NCI-H2029 treated with DMSO at 0.1 percent for 48 hours (cell line): ENCODE measurements around the gene HJV.
A peak's percentile ranks its signal among the peaks of the same experiment; 100 is the strongest.

Experiments
- DNase-seq: peaks from one replicate; lab custom pipeline; 2025; lab: John Stamatoyannopoulos, UW

Gene HJV

DNA sequence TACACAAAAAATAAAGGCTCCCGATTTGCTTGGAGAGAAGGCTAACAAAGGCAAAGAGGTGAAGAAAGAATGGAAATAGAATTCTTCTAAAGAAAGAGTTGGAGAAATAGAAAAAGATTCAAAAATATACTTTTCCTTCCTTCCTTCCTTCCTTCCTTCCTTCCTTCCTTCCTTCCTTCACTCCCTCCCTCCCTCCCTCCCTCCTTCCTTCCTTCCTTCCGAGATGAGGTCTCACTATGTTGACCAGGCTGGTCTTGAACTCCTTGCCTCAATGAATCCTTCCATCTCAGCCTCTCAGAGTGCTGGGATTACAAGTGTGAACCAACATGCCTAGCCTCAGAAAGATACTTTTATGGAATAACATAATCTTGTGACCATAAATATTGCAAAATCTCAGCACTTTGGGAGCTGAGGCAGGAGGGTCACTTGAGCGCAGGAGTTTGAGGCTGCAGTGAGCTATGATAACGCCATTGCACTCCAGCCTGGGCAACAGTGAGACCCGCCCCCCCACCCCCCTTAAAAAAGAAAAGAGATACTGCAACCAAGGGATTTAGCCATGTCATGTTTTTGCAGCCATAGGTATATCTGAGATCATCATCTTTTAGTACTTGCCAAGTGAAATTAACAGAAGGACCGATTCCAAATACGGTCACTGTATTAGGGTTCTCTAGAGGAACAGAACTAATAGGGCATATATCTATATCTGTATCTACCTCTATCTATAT is 1.0 kb upstream of the HJV start:
- no peak for DNase-seq

DNA sequence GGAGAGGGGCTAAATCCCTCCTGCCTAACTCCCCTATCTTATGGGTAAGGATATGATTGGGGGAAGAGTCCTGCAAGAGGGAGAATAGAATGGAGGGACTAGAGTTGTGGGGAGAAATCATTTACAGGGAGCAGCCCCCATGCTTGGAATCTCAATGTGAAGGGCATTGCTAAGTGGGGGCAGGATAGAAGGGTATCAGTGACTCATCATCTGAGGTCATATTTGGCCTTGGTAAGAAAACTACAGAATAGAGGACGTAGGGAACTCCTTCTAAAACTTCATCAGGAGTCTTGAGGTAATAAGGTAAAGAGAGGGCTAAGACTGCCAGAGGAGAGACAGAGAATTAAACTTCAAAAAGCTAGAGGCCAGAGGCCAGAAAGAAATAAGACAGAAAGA is 487 bp downstream of the HJV start:
- DNase-seq: no peak

DNA sequence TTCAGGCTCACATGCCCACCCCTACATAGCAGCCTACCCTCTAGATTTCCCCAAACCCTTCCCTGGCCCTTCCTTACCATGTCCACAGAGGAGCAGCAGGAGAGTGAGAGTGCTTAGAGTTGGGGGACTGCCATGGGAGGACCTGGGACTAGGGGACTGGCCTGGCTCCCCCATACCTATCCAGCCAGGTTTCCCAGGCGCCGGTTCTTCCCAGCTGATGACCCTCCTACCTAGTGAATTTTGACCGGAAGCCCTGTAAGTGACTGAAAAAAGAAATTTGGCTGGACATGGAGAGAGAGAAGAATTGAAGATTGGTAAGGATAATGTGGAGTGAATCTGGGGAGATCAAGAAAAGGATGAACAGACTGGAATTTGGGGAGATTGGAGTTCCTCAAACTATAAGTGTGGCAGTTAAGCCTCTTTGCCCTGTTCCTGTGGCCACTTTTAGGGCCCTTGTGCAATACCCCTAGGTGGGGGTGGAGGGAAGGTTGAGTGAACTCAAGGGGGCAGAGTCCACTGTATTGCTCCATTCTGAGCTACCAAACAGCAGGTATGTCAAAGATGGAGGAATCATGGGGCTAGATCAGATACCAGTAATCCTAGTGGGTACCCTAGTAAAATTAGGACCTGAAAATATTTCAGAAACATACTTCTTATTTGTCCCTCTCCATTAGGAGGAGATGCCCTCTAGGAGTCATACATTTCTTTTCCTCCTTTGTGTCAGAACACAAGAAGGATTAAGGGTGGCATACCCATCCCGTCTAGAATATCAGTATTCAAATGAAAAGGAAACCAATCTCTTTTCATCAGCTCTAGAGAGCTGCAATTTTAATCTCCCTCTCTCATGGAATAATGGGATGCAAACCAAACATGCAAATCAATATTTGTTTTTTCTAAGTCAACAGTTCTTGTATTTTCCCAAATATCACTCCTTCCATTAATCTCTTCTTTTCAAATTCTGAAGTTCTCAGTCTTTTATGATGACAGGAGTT is 1.2 kb downstream of the HJV start:
- no peak for DNase-seq

GRCh38 chr1:146019231-146020057 is 2.1 kb downstream of the HJV start:
- no peak for DNase-seq

DNA sequence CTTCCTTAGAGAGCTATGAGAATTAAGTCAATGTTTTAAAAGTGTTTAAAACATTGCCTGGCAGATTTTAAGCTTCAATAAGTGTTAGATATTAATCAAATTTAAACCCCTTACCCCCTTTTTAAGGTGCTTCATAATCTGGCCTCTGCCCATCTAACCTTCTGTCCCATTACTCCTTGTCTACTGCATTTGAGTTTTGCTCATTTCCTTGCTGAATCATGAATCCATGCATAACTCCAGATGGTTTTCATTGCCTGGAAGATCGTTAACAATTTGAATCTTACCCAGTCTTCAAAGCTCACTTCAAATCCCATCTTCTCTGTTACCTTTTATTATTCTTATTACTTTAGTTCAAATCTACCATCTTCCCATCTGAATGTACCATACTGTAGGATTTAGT is 4.6 kb downstream of the HJV start:
- DNase-seq: no peak

- no peak for DNase-seq
These were observed 8.0 kb downstream of the HJV start for GRCh38 chr1:146013559-146013922.

- DNase-seq: peak; percentile 69
These were observed 8.6 kb downstream of the HJV start for GRCh38 chr1:146012703-146013558.

DNA sequence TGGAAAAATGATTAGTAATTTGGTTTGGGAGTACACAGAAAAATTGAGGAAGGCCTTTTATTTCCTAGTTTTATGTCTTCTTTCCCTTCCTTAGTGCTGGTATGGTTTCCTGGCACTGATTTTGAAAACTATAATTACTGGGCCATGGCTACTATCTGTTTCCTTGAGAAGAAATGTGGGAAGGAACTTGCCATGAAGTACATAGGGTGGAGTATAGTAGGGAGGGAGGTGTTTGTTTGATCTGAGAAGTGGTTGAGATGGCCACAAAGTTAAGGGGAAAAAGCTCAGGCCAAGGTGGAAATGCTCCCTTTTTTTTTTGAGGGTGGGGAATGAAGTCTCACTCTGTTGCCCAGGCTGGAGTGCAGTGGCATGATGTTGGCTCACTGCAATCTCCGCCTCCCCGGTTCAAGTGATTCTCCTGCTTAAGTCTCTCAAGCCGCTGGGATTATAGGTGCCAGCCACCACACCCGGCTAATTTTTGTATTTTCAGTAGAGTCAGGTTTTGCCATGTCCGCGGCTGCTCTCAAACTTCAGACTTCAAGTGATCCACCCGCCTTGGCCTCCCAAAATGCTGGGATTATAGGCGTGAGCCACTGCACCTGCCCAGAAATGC is 11.3 kb downstream of the HJV start:
- no peak for DNase-seq

- DNase-seq: no peak
These were observed 13.9 kb downstream of the HJV start for GRCh38 chr1:146007489-146008133.

GRCh38 chr1:146001709-146002108 is 19.8 kb downstream of the HJV start:
- DNase-seq: no peak

DNA sequence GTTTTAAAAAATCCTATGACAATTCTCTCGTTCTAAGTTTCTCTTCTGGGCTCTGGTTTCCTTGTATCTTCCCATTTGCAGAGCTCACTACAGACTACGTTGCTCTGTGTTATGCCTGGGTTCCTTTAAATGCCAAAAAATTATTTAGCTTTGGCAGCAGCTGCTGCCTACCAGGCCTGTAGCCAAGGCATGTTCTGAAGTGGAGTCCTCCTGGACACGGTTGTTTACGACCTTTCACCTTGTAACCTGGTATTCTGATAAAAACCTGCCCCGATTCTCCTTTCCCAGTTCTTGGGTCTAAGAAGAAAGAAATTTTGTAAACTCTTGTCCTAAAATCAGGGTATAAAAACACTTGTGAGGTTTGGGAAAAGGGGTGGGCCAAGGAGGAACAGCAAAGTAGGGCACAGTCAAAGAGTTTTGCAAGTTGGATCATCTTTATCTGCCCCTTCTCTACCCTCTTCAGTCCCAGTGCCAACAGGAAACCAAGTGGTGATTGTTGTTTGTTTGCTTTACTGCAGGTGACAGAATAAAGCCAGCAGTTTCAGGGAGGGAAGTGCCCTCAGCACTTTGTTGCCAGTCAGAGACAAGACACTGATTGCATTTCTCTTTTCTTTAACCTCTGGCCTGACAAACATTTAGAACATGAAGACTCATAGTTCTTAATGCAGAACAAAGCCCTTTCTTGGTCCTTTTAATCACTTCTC is 22.1 kb downstream of the HJV start:
- DNase-seq: peak; percentile 96

- no peak for DNase-seq
These were observed 23.9 kb downstream of the HJV start for GRCh38 chr1:145997718-145998023.

DNA sequence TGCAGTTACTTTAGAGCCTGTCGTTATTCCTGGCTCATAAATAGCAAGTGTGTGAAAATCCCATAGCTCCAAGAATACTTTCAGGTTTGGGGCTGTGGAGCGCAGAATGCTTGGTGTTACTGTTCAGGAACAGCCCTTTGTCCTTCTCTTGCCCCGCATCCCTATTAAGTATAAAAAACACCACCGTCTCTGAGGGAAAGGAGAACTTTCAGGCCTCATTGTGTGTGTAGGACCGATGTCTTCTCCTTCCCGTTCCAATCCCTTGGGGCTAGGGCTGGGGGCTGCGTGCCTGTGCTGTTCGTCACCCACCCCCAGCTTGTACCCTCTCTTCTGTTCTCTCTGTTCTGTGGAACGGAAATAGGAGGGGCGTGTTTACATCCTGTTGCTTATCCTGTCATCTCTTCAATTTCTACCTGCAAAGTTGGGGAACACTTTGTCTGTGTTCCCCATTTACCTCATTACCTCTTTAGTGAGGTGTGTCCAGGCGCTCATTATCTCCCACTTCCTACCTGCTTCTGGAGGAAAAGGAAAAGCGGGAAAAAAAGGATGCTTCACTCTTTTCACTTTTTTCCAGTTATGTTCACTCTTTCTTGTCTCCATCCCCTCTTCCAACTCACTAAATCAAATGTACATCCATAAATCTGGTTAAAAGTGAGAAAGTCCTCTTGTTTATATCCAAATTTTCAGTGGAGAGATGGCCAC is 24.4 kb downstream of the HJV start:
- no peak for DNase-seq

DNA sequence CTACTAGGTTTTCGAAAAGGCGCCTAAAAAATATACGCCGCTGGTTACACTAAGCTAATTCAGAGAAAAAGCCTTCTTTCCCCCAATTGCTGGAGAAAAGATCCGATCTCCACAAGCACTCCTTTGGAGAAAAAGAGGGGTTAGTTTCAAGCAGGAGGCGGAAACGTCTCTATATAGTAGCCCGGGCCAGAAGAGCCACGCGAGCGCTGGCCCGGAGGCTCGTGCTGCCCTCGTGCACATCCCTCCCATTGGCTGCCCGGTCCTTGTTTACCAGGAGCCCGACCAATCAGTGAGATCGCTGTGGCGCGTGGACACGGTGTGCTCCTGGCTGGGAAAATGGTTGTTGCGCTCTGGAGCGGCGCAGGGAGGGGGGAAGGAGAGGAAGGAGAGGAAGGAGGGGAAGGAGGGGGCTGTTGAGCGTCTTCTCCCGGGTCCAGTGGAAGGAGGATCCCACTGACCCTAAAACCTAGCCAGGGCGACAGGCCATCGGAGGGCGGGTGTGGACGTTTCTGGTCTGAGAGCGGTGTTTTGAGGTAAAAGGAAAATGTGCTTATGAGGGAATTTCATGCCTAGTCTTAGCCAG is 25.0 kb downstream of the HJV start, which contains the start of gene TXNIP:
TXNIP (minus strand) TSS at position 147 of the 583 bp plus-strand sequence. CDS start 313 bp downstream, outside the sequence.
- peak; percentile 89 for DNase-seq

GRCh38 chr1:145995964-145996432 is 25.5 kb downstream of the HJV start:
- DNase-seq: no peak

DNA sequence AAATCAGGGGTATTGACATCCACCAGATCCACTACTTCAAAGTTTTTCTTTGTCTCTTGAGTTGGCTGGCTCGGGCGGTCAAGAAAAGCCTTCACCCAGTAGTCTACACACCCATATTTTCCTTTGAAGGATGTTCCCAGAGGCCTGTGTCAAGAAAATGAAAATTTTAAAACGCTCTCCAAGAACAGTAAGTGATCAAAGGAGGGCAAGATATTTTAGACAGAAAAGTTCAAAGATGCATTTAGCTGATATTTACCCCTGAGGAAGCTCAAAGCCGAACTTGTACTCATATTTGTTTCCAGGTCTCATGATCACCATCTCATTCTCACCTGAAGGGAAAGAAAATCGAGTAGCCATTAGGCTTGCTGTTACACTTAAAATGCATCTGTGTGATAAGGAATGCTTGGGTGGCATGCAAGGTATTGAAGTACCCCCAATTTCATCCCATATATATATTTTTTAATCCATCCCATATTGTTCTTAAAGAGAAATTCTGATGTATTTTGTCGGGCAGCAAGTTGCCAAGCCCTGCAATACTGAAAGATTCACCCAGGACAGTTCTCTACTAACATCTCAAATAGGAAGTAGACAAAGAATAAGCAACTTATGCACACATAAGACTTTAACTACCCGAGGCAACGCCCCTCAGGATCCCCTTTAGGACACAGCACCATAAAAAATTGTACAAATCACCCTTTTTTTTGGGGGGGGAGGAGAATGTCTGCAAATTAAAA is 26.2 kb downstream of the HJV start:
- DNase-seq: no peak

- peak; percentile 19 for DNase-seq
These were observed 27.0 kb downstream of the HJV start for GRCh38 chr1:145994391-145995120.
